Measurements from ENCODE around the gene IL7R. TPM values are rescaled to one million over a fixed set of nuclear protein-coding genes. Genes with fewer than 3 reads are reported as not detected.

The IL7R gene, protein sequence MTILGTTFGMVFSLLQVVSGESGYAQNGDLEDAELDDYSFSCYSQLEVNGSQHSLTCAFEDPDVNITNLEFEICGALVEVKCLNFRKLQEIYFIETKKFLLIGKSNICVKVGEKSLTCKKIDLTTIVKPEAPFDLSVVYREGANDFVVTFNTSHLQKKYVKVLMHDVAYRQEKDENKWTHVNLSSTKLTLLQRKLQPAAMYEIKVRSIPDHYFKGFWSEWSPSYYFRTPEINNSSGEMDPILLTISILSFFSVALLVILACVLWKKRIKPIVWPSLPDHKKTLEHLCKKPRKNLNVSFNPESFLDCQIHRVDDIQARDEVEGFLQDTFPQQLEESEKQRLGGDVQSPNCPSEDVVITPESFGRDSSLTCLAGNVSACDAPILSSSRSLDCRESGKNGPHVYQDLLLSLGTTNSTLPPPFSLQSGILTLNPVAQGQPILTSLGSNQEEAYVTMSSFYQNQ
- total RNA-seq: not detected in 2 replicates
- long read RNA-seq: 0 reads

DNA sequence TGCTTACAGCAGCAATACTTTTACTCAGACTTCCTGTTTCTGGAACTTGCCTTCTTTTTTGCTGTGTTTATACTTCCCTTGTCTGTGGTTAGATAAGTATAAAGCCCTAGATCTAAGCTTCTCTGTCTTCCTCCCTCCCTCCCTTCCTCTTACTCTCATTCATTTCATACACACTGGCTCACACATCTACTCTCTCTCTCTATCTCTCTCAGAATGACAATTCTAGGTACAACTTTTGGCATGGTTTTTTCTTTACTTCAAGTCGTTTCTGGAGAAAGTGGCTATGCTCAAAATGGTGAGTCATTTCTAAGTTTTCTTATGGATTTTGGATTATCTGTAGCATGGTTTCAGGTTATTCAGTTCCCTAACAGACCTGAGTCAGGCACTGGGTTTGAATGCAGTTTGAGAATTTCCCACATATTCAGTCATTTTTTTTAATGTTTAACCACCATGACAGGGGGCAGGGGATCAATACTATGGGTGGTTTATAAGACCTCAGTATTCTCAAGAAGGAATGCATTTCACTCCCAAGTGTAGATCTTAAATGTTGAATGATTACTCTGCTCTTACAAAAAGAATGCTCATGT lies at the start of gene IL7R:
TSS of gene IL7R (plus strand) at position 127 of the 587 bp plus-strand sequence. CDS start at position 214, 87 bp downstream.
- DNase-seq (ENCODE audit: low spot score, unreplicated experiment): no peak
- H3K4me3 Mint-ChIP-seq (ENCODE audit: low read depth): no peak within 1 kb of the TSS
- TF ChIP-seq, protein P1, sequence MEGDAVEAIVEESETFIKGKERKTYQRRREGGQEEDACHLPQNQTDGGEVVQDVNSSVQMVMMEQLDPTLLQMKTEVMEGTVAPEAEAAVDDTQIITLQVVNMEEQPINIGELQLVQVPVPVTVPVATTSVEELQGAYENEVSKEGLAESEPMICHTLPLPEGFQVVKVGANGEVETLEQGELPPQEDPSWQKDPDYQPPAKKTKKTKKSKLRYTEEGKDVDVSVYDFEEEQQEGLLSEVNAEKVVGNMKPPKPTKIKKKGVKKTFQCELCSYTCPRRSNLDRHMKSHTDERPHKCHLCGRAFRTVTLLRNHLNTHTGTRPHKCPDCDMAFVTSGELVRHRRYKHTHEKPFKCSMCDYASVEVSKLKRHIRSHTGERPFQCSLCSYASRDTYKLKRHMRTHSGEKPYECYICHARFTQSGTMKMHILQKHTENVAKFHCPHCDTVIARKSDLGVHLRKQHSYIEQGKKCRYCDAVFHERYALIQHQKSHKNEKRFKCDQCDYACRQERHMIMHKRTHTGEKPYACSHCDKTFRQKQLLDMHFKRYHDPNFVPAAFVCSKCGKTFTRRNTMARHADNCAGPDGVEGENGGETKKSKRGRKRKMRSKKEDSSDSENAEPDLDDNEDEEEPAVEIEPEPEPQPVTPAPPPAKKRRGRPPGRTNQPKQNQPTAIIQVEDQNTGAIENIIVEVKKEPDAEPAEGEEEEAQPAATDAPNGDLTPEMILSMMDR (IDR thresholded peaks at IDR 0.05; ENCODE audit: unreplicated experiment): no peak
- H3K27me3 Mint-ChIP-seq: no peaks in the 10 kb centered on the region
- H3K9me3 Mint-ChIP-seq (ENCODE audit: low read depth): no peaks in the 10 kb centered on the region
- no peaks in the 10 kb centered on the region for H3K36me3 Mint-ChIP-seq (ENCODE audit: insufficient read depth)
- H3K27ac Mint-ChIP-seq: no peak within 1 kb of the TSS
- peaks cover 5% of the 10 kb centered on the region for H3K4me1 Mint-ChIP-seq (ENCODE audit: low read depth)

DNA sequence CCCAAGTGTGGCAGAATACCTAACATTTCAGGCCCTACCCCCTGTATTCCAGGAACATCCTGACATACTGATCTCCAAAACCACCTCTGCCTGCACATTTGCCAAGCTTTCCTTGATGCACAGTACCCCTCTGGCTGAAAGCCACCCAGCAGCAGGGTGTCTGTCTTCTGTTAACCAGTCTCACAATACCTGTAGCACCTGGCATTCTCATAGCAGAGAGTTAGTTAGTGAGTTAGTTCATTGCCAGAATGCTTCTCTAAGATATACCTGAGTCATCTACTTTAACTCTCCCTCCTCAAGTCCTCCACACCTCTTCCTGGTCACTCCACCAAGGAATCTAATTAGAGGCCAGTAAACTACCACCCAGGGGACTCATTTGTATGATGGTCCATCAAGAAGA lies 46.1 kb upstream of the IL7R start:
- H3K27ac Mint-ChIP-seq: no peak overlapping the region
- TF ChIP-seq, protein P1 (IDR thresholded peaks at IDR 0.05; ENCODE audit: unreplicated experiment): no peak
- no peaks in the 10 kb centered on the region for H3K36me3 Mint-ChIP-seq (ENCODE audit: insufficient read depth)
- peaks cover 7% of the 10 kb centered on the region for H3K27me3 Mint-ChIP-seq
- no peak for DNase-seq (ENCODE audit: low spot score, unreplicated experiment)
- H3K9me3 Mint-ChIP-seq (ENCODE audit: low read depth): no peaks in the 10 kb centered on the region
- no peak overlapping the region for H3K4me3 Mint-ChIP-seq (ENCODE audit: low read depth)
- H3K4me1 Mint-ChIP-seq (ENCODE audit: low read depth): no peaks in the 10 kb centered on the region

DNA sequence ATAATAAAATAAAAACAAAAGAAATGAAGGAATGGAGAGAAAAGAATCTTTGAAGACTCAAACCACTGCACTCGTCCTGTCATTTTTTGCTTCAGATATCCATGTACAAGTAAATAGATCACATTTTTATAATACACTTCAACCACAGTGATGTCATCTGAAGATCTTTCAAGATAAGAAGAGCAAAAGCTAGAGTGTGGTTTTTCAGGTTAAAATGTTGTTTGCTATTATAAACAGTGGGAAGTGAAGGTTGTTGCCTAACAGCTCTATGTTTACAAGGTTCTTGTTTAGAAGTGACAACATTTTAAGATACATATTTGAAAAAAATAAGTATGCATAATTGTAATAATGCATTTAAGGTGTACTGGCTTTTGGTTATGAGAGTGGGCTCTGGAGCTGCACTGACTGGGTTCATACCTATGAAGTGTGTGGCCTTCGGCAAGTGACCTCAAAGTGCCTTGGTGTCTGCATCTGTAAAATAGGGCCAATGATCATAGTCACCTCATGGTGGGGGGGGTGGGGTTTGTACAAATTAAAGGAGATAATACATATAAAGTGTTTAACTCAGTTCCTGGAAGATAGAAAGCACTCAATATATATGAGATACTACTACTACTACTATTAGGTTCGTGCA lies 45.5 kb upstream of the IL7R start:
- H3K4me3 Mint-ChIP-seq (ENCODE audit: low read depth): no peak overlapping the region
- no peak overlapping the region for H3K27ac Mint-ChIP-seq
- H3K27me3 Mint-ChIP-seq: peaks cover 7% of the 10 kb centered on the region
- H3K9me3 Mint-ChIP-seq (ENCODE audit: low read depth): no peaks in the 10 kb centered on the region
- H3K4me1 Mint-ChIP-seq (ENCODE audit: low read depth): no peaks in the 10 kb centered on the region
- H3K36me3 Mint-ChIP-seq (ENCODE audit: insufficient read depth): no peaks in the 10 kb centered on the region
- DNase-seq (ENCODE audit: low spot score, unreplicated experiment): no peak
- TF ChIP-seq, protein P1 (IDR thresholded peaks at IDR 0.05; ENCODE audit: unreplicated experiment): no peak

DNA sequence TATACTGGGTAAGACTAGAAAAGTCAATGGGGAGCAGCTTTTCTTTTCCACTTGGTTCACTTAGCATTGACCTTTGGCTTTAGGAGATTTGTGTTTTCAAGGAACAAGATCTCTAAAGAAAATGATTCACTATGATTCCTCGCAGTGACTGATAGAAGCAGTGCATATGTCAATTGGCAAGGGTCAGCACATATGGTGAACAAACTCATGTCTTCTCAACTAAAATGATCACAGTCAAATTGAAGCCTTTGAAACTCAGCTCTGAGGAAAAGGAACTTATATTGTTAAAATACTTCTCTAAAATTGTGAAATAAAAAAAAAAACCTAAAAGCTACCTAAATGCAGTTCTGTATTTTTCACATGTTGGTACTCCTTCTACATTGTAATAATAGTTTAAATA lies 43.2 kb upstream of the IL7R start:
- no peak for DNase-seq (ENCODE audit: low spot score, unreplicated experiment)
- Mint-ChIP-seq H3K27ac (no peak overlapping the region), H3K9me3 (ENCODE audit: low read depth) (no peaks in the 10 kb centered on the region), H3K27me3 (peaks cover 4% of the 10 kb centered on the region), H3K4me1 (ENCODE audit: low read depth) (no peaks in the 10 kb centered on the region), H3K36me3 (ENCODE audit: insufficient read depth) (no peaks in the 10 kb centered on the region), H3K4me3 (ENCODE audit: low read depth) (no peak overlapping the region)
- TF ChIP-seq, protein P1 (IDR thresholded peaks at IDR 0.05; ENCODE audit: unreplicated experiment): no peak
